Activated CD8-positive, alpha-beta T cell treated with anti-CD3 and anti-CD28 coated beads for 36 hours (primary cell): Measurements from ENCODE around the gene TMCC1. TPM values are rescaled to one million over a fixed set of nuclear protein-coding genes. Genes with fewer than 3 reads are reported as not detected.

Experiments
- ATAC-seq: fragments of 200-7000 bp; cut with Tn5 transposase; one replicate; pipeline ENCODE4 v1.10.0; 2021; ENCODE audit warnings: mild to moderate bottlenecking, moderate library complexity
- CTCF ChIA-PET: fragments of 350-600 bp; sonication (Branson Sonifier 250); formaldehyde crosslinking; loops from one replicate; lab custom pipeline; 2021; ENCODE audit warnings: antibody characterized with exemption; lab: Charles Lee
- POLR2A ChIA-PET: fragments of 350-600 bp; sonication (Branson Sonifier 250); formaldehyde crosslinking; loops from one replicate; lab custom pipeline; 2021; ENCODE audit warnings: antibody characterized with exemption; lab: Charles Lee
- DNase-seq: peaks from one replicate; pipeline ENCODE4 v3.0.0-alpha.2; 2020
- H3K27ac Mint-ChIP-seq: one replicate; pipeline ENCODE4 v1.8.0; 2021; ENCODE audit warnings: mild to moderate bottlenecking, mixed read lengths
- H3K27me3 Mint-ChIP-seq: one replicate; pipeline ENCODE4 v1.8.0; 2021; ENCODE audit warnings: mixed read lengths
- H3K36me3 Mint-ChIP-seq: one replicate; pipeline ENCODE4 v1.8.0; 2021; ENCODE audit warnings: low read depth, mixed read lengths
- H3K4me1 Mint-ChIP-seq: one replicate; pipeline ENCODE4 v1.8.0; 2021; ENCODE audit warnings: low read depth, mixed read lengths
- H3K4me3 Mint-ChIP-seq: one replicate; pipeline ENCODE4 v1.8.0; 2021; ENCODE audit warnings: mild to moderate bottlenecking, moderate library complexity, mixed read lengths
- H3K9me3 Mint-ChIP-seq: one replicate; pipeline ENCODE4 v1.8.0; 2021; ENCODE audit warnings: mixed read lengths
- CTCF ChIP-seq: fragments of 200-600 bp; IDR thresholded peaks from one replicate; pipeline ENCODE4 v1.8.0; 2022; ENCODE audit warnings: antibody characterized with exemption, mild to moderate bottlenecking
- intact Hi-C: fragments of 100-400 bp; cut with micrococcal nuclease; formaldehyde crosslinking; loops from one replicate; pipeline ENCODE4 v1.10.0; 2022
- total RNA-seq, 2 experiments: library from RNA; stranded (reverse); gene quantifications; one replicate each; pipeline ENCODE4 v1.2.3, GENCODE V29; 2021

TMCC1 gene
- total RNA-seq, 2 experiments from 2014 or later, result 14.1 to 18.0 TPM

GRCh38 chr3:129845956-129846355, 47.6 kb downstream of the TMCC1 start:
- no peak for ATAC-seq
- Mint-ChIP-seq H3K36me3 (peaks cover 46% of the 10 kb centered on the region), H3K9me3 (peaks cover 6% of the 10 kb centered on the region), H3K4me1 (peaks cover 12% of the 10 kb centered on the region), H3K27ac (no peak overlapping the region), H3K27me3 (no peaks in the 10 kb centered on the region), H3K4me3 (no peak overlapping the region)
- POLR2A ChIA-PET, result no interaction called here
- no peak for DNase-seq
- intact Hi-C loops, result no loop called here
- no peak for TF ChIP-seq CTCF
- CTCF ChIA-PET, result no interaction called here

GRCh38 chr3:129840707-129841360, 52.7 kb downstream of the TMCC1 start:
- no peaks in the 10 kb centered on the region for H3K27me3 Mint-ChIP-seq
- H3K36me3 Mint-ChIP-seq, result peaks cover 24% of the 10 kb centered on the region
- peaks cover 14% of the 10 kb centered on the region for H3K4me1 Mint-ChIP-seq
- H3K9me3 Mint-ChIP-seq, result peaks cover 6% of the 10 kb centered on the region
- no peak overlapping the region for H3K27ac Mint-ChIP-seq
- no peak for ATAC-seq
- CTCF ChIA-PET, result no interaction called here
- no peak overlapping the region for H3K4me3 Mint-ChIP-seq
- intact Hi-C loops, result no loop called here
- DNase-seq, result no peak
- POLR2A ChIA-PET, result no interaction called here
- no peak for TF ChIP-seq CTCF

DNA sequence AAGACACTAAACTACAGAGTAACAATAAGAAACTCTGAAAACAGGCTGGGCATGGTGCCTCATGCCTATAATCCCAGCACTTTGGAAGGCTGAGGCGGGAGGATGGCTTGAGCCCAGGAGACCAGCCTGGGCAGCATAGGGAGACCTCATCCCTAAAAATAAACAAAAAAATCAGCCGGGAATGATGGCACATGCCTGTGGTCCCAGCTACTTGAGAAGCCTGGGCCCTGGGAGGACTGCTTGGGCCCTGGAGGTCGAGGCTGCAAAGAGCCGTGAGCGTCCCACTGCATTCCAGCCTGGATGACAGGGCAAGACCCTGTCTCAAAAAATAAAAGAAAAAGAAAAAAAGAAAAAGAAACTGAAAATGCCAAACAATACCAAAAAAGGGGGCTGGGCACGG, 55.4 kb downstream of the TMCC1 start:
- no peak for TF ChIP-seq CTCF
- H3K4me3 Mint-ChIP-seq, result no peak overlapping the region
- no peaks in the 10 kb centered on the region for H3K27me3 Mint-ChIP-seq
- ChIA-PET POLR2A (no interaction called here), CTCF (no interaction called here)
- no peak overlapping the region for H3K27ac Mint-ChIP-seq
- intact Hi-C loops, result no loop called here
- peaks cover 7% of the 10 kb centered on the region for H3K4me1 Mint-ChIP-seq
- DNase-seq (no peak), ATAC-seq (no peak)
- H3K9me3 Mint-ChIP-seq, result no peaks in the 10 kb centered on the region
- peaks cover 8% of the 10 kb centered on the region for H3K36me3 Mint-ChIP-seq

GRCh38 chr3:129837065-129837642, 56.4 kb downstream of the TMCC1 start:
- intact Hi-C loops, result no loop called here
- CTCF ChIA-PET, result interaction anchor here (1.3 to 1.4 kb wide), 2 partner anchors 10 to 12 kb away, joined by 3 to 5 read pairs; no protein-coding TSS in a partner anchor
- Mint-ChIP-seq H3K4me3 (no peak overlapping the region), H3K27ac (no peak overlapping the region), H3K36me3 (peaks cover 8% of the 10 kb centered on the region), H3K4me1 (peaks cover 7% of the 10 kb centered on the region), H3K27me3 (no peaks in the 10 kb centered on the region), H3K9me3 (no peaks in the 10 kb centered on the region)
- DNase-seq (no peak), ATAC-seq (no peak)
- POLR2A ChIA-PET, result no interaction called here
- TF ChIP-seq CTCF, result no peak

DNA sequence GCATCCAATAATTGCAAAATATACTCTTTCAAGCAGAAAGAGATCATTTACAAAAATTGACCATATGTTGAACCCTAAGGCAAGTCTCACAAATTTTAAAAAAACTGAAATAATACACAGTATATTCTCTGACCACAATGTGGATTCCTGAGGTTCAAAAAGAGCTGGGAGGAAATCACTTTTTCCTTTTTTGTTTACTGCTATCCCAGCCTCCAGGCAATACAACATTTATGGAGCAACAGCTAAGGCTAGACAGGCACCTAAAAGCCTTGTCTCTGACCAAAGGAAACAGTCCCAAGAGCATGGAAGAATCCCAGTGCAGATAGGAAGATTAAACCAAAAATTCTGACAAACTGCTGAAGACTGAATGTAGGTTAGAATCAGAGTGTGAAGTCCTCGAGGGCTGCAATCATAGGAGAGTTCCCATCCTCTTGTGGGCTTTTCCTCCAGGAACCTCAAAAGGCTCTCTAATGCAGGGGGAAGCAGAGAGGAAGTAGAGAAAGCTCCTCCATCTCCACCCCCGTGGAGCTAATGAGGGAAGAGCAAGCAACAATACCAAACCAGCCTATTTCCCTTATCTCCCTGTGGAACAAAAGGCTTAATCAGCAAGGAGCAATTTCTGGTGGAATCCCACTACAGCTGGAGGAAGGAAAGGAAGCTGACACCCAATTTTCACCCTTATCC, 57.0 kb downstream of the TMCC1 start:
- H3K27ac Mint-ChIP-seq, result no peak overlapping the region
- H3K36me3 Mint-ChIP-seq, result peaks cover 5% of the 10 kb centered on the region
- intact Hi-C loops, result no loop called here
- H3K27me3 Mint-ChIP-seq, result no peaks in the 10 kb centered on the region
- H3K9me3 Mint-ChIP-seq, result no peaks in the 10 kb centered on the region
- ATAC-seq (no peak), DNase-seq (no peak)
- ChIA-PET CTCF (interaction anchor here (1.3 to 1.4 kb wide), 2 partner anchors 9 to 12 kb away, joined by 3 to 5 read pairs; no protein-coding TSS in a partner anchor), POLR2A (no interaction called here)
- no peak for TF ChIP-seq CTCF
- H3K4me1 Mint-ChIP-seq, result peaks cover 7% of the 10 kb centered on the region
- no peak overlapping the region for H3K4me3 Mint-ChIP-seq
